LNCAP (cell line): ENCODE measurements around the gene TBX1.

Source experiments
- TF ChIP-seq, protein P1 (sequence below): fragments of 450-650 bp; IDR thresholded peaks from 2 replicates; pipeline ENCODE4 v1.5.1; 2017; ENCODE audit warnings: mild to moderate bottlenecking

The TBX1 gene

DNA sequence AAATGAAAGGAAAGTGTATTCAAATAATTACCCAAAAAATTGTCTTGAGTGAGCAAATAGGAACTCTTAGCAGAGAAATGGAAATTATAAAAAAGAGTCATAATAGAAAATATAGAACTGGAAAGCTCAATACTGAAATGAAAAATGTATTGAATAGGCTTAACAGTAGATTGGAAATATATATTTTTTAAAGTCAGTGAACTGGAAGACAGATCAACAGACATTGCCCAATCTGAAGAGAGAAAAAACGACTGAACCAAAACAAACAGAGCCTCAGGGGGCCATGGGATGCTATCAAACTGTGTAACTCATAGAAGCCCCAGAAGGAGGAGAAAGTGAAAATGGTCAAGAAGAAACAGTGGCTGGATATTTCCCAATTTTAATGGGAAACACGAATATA lies 32.6 kb downstream of the TBX1 start:
- TF ChIP-seq, protein P1, sequence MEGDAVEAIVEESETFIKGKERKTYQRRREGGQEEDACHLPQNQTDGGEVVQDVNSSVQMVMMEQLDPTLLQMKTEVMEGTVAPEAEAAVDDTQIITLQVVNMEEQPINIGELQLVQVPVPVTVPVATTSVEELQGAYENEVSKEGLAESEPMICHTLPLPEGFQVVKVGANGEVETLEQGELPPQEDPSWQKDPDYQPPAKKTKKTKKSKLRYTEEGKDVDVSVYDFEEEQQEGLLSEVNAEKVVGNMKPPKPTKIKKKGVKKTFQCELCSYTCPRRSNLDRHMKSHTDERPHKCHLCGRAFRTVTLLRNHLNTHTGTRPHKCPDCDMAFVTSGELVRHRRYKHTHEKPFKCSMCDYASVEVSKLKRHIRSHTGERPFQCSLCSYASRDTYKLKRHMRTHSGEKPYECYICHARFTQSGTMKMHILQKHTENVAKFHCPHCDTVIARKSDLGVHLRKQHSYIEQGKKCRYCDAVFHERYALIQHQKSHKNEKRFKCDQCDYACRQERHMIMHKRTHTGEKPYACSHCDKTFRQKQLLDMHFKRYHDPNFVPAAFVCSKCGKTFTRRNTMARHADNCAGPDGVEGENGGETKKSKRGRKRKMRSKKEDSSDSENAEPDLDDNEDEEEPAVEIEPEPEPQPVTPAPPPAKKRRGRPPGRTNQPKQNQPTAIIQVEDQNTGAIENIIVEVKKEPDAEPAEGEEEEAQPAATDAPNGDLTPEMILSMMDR = no peak

GRCh38 chr22:19793661-19794310 lies 33.2 kb downstream of the TBX1 start:
- TF ChIP-seq, protein P1 = no peak

GRCh38 chr22:19795617-19796008 lies 35.0 kb downstream of the TBX1 start:
- TF ChIP-seq, protein P1 = no peak

DNA sequence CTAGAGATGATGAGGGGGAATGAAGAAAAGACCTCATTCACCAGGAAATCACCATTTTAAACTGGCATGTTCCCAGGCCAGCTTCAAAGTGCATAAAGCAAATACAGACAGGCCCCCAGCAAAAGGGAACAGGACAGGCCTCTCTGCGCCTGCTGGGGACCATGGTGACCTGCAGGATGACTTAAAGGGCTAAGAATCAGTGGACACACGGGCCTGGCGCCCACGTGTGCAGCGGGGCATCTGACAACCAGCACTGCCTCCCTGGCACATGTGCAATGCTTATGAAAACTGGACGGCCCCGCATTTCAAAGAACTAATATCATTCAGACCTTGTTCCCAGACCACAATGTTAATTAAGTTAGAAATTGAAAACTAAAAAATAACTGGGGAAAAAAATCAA lies 35.6 kb downstream of the TBX1 start:
- TF ChIP-seq, protein P1 = no peak

DNA sequence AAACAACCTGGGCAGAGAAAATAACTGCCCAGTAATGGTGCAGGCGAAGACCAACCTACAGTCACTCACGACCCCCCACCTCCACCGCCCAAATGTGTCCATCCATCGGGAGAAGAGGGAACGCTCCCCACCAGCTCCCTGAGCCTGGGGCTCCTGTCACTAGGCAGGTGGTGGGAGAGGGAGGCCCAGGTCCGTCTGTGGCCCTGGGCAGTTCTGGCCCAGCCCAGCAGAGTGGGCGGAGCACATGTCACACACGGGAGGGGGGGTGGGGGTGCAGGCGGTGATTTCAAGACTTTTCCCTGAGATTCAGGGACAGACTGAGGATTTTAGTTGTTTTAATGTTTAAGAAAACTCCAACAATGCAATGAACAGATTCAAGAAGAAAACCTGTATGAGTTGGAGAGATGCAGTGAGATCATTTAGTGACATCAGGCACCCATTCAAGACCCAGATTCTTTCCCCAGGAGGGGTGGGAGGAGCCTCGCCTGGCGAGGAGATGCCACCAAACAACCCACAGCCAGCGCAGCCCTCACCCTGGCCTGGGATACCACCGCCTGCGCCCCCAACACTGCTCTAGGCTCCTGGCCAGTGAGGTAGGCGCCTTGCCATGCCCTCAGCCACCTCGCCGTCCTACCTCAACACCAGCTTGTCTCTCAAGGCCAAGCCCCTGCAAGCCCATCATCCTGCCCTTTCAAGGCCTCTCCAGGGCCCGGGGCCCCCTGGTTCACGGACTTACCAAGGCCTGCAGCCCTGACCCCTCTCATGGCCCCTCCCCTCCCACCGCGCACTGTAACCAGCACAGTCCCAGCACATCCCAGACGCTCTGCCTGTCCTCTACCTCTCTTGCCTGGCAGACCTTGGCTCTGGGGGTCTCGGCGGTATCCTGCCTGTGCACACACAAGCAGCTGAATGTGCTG lies 36.8 kb downstream of the TBX1 start:
- TF ChIP-seq, protein P1 = no peak

GRCh38 chr22:19798003-19798665 lies 37.6 kb downstream of the TBX1 start:
- TF ChIP-seq, protein P1 = no peak

GRCh38 chr22:19798891-19799293 lies 38.3 kb downstream of the TBX1 start:
- TF ChIP-seq, protein P1 = no peak
